HPDE6-E6E7 (cell line): Measurements from ENCODE around the gene NPAS1.
A peak's percentile ranks its signal among the peaks of the same experiment; 100 is the strongest.
"Not testable (repeated sequence)": the region's sequence is repeated elsewhere in the genome, so short reads cannot be mapped to it uniquely, and the experiment has no call there.

ENCODE experiments used
- DNase-seq: peaks from one replicate; pipeline ENCODE4 v3.0.0; 2011; ENCODE audit warnings: missing footprints; ENCODE audit errors: extremely low spot score

The NPAS1 gene

DNA sequence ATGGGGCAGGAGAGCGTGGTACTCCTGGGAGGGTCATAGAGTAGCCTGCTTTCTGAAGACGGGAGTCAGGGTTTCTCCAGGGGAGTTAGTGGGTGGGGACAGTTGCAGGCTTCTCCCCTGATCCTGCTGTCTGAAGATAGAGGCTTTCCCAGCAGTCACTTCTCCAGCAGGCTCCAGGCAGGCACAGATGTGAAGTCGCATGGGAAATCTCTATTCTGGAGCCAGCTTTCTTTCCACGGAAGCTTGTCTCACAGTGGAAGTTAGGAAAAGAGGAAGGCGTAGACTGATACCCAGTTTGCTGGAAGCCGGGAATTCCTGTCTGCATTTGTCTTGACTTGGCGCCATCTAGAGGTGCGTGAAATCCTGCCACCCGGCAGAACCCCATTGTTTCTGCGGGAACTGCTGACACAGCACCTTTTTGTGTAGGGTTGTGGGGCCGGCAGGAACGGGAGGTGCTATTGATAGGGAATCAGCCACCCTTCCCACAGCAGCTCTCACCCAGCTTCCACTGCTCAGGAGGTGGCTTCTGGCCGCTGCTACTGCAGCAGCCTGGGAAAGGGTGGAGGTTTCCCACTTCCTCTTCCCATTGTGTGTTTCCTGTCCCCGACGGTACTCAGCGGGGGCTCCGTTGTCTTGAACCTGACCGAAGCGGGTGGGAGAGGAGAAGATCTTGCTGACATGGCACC is 28.5 kb upstream of the NPAS1 start:
- DNase-seq = peak; percentile 58

DNA sequence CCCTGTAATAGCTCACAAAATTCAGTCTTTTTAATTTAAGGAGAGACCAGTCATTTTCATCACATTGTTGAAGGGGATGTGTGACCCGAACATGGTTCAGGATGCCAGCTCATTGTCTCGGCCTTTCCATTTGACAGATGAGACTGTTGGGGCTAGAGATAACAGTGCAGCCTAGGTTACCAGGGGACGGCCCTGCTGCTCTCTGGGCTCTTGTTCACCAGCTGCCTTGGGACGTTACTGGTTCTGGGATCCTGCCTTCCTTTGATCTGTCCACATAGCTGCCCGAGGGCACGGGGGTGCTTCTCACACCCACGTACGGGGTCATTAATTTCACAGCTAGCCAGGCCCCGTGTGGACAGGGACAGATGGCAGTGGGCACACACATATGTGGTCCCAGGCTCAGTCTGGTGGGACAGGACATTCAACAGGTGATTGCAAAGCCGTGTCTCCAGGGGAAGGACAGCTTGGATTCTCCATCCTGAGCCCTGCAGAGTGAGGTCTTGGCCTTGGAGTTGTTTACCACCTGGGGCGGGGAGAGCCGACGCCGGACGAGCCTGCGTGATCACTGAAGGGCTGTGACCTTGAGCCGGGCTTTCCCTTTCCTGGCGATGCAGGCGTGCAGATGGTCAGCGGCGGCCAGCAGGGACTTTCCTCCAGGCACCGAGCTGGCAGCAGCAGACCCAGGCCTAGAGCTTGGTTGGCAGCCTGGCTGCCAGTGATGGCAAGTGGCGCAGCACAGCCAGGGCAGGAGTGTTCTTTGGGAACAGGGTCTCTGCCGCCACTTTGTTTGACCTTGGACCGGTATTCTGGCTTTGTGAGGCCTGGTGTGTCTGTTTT is 26.7 kb upstream of the NPAS1 start:
- DNase-seq = no peak

DNA sequence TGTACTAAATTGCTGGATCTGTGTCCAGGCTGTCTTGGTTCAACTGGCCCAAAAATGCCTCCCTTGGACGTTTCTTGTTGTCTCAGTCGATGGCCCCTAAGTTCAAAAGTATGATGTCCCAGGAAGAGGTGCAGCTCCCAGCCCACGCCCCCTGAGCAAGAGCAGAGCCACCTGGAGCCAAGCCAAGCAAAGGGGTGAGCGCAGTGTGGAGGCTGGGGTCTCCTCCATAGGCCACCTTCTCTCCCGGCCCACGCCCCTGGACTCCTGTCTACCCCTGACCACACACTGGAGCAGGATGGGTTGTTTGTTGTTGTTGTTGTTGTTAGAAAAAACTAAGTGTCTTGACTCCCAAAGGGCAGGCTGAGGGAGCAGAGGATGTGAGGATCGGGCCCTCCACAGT is 26.0 kb upstream of the NPAS1 start:
- DNase-seq = no peak

DNA sequence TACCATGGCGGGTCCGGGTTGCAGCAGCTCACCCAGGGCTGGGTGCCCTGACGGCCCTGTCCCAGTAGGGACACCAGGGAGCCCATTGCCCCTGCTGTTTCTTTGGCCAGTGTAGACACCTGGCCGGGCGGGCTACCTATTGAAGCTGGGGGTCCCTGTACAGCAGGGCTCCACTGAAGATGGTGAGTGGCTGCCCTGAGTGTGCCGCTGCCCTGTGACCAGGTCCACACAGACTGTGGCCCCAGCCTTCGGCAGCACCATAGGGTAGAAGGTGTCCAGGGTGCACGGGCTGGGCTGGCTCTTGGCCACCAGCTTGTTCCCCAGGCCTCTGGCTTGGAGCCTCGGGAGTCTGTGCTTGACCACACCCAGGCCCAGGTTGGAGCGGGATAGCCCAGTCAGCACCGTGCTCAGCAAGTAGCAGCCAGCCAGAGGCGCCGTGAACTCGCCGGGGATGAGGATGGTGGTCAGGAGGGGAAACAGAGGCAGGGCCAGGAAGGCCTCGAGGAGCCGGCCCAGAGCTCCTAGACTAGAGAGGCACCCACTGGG is 25.4 kb upstream of the NPAS1 start:
- no peak for DNase-seq

DNA sequence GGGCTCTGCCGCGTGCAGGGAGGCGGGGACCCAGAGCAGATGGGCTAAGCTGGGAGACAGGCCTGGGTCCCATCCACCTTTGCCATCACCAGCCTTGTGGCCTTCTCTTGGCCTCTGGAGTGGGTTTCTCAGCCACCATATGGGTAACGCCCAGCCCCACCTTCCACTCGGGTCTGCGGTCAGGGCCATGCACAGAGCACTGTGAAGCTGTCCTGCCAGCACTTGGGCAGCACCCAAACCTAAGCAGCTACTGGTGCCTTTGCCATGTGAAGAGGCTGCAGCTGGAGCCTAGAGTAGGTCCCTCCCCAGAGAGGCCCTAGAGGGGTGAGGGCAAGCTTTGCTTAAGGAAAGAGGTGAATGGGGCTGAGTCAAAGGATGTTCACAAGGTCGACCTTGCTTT is 24.1 kb upstream of the NPAS1 start:
- no peak for DNase-seq

DNA sequence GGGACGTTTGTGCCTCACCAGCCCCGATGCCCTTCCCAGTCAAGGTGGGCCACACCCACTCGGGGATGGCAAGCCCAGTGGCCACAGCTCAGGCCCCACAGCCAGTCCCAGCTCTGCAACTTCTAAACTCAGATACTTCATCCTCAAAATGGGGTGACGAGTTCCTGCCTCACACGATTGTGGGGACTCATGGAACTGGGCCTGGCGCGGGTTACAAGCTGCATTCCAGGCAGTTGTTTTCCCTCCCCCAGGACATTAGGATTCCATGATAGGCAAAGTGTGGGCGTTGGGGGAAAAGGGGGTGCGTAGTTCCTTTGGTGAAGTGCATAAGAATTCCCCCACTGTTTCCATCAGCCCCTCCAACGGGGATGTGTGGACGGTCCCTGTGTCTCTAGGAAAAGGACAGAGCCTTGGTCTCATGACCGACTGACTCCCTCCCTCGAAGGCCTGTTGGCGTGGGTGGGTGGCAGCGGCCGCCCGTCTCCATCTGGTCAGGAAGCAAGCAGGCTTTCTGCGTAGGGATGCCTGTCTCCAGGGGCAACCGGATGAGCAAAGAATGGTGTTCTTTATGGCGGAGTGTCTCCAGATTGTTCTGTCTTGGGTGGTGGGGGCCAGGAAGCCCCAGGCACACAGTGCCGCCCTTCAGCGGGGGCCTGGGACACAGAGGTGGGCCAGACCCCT is 21.1 kb upstream of the NPAS1 start:
- no peak for DNase-seq

DNA sequence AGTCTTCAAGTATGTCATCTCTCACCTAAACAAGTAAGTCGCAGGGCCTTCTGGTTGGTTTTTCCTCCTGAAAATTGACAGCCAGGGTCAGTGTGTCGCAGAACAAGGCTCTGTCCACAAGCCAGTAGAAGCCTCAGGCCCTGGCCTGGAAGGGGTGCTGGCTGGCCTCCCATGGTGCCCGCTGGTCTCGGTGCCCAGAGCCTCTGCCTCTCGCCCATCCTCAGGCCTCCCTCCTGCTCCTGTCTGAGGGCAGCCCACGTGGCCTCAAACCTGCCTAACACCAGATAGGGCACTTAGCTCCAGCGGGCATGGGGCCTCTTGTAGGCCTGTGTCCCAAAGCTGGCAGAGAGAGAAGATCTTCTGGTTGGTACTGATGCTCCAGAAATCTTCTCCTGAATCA is 20.3 kb upstream of the NPAS1 start:
- DNase-seq = no peak

DNA sequence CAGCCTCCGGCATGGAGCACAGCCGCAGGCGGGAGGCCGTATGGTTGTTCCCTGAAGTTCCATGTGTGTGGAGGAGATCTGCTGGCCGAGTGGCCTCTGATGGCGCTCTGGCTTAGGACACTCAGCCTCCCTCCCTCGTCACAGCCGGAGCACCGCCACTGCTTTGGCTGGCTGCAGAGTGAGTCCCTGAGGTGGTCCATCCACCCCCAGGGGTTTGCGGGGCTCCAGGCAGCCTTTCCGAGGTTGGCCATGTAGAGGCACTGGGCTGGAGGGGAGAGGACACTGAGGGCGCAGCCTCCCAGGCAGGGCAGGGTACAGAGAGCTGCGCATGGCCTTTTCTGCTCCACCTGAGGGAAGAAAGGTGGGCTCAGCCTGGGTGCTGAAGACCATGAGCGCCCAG is 19.8 kb upstream of the NPAS1 start:
- DNase-seq = no peak

DNA sequence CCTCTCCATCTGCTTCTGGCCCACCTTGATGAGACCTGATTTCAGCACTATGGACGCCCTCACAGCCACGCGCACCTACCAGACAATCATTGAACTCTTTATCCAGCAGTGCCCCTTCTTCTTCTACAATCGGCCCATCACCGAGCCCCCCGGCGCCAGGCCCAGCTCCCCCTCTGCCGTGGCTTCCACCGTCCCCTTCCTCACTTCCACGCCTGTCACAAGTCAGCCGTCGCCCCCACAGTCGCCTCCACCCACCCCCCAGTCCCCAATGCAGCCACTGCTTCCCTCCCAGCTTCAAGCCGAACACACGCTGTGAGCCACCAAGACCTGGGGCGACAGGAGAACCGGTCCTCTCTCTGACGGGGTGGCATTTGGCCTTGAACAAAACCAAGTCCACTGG is 19.3 kb upstream of the NPAS1 start:
- DNase-seq = no peak

DNA sequence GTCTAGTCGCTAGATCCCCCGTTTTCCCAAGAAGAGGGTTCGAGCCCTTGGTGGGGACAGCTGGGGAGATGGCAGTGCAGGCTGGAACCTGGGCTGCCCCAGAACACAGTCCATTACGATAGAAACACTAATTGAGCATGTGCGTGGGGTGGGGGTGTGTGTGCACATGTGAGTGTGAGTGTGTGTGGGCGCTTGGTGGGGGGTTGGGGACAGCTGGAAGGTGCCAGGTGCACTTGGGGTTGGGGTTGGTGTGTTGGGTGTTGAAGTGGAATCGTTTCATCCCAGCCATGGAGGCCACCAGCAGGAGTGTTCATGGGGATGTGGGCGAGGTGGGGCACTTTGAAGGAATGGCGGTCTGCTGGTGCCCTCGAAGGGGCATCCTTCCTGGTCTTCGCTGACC is 18.1 kb upstream of the NPAS1 start:
- no peak for DNase-seq

DNA sequence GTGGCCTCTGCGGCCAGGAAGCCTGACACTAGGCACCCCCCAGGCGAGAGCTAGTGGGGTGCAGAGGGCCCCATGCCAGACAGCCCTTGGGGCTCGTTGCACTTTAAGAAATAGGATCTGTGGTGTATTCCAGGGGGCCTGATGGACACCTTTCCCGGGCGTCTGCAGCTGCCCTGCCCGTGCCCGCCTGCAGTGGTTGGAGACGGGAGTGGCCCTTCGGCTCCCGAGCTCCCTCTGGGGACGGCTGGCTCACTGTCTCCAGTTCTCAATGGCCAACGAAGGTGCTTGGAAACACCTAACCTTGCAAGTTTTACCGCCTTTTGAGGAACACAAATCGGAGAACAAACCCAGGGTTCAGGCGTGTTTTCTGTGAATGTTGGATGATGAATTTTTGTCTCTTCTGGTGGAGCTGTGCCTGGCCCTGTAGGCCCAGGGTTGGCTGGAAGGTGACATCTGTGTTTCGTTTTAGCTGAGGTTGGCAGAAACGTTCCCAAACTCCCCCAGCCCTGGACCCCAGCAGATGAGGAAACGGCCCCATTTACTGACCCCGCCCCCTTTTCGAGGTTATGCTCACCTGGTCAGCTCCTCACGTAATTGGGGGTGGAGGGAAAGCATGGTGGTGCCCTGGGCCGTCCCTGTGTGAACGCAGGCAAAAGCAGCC is 17.4 kb upstream of the NPAS1 start:
- peak; percentile 54 for DNase-seq

DNA sequence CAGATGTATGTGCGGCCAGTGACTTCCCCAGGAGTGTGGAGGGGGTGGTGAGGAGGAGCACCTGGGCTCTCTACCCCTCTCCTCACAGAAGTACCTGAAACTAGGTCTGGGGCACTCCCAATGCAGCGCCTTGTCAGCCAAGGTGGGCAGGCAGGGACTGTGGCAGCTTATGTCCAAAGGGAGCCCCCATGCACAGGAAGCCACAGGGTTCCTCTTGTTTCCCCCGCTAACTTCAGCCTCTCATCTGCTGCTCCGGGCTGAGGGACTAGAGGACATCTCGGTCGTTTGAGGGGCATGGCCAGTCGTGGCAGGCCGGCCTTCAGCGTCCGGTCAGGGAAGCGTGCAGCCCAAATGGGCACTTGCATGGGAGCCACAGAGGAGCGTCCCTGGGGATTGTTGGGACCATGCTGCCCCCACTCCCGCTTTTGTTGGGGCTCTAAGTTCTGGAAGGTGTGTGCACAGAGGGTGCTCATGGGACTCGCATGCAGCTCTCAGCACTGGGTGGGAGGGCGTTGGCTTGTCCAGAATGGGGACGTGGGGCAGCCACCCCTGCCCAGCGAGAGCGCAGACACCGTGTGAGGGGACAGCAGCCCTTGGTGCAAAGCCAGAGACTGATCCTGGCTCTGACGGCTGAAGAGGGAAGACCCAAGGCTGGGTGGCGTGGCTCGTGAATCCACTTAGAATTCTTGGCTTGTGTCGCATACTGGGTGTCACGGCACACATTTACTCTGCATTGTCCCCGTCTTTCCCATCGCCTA is 16.6 kb upstream of the NPAS1 start:
- no peak for DNase-seq

DNA sequence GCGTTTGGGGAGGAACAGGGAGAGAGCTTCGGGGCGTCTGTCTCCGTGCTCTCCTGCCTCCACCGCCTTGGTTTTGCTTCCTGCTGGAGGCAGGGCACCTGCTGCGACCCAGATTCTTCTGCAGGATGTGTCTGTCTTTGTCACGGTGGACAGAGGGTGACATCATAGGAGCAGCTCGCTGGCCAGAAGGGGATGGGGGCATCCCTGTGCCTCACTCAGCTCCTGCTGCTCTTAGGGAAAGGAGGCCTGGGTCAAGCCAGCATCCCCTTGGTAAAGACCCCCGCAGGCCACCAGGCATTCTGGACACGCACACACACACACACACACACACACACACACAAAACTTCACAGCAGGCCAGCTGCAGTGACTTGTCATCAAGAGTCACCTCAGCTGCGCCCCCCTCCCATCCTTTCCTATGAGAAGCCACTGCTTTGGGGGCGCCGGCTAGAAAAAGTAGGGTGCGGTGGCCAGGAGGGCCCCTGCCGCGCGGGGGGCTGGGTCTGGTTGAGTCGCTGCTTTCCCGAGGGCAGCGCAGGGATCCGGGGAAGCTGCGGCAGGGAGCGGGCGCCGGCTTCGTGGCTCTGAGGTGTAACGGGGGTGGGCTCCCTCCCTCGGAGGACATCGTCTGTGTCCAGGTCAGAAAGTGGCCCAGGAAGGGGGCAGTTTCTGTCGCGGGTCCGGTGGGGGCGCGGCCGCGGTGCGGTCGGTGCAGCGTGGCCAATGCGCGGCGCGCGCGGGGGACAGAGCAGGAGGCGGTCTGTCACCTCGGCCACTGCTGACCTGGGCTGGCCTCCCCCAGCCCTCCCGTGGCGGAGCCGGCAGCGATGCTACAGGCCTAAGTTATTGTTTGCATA is 15.8 kb upstream of the NPAS1 start:
- DNase-seq = no peak

DNA sequence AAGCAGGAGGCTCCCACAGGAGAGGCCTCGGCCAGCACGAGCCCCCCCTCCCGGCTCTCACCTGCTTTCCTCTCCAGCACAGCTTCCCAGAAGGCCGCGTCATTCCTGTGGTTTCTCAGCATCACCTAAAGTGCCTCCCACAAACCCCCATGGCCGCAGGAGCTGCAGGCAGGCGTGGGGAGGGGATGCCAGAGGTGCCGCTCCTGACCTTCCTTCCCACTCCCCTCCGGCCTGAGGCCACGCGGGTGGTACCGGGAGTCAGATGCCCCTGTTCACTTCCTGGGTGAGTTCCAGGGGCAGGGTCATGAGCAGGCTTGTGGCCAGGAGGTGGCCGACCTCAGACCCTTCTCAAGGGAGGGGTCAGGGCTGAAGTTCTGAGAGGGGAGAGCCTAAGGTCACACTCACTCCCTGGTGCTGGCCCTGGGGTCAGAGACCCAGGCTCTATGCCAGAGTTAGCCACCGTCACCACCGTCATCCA is 14.4 kb upstream of the NPAS1 start:
- DNase-seq = no peak

DNA sequence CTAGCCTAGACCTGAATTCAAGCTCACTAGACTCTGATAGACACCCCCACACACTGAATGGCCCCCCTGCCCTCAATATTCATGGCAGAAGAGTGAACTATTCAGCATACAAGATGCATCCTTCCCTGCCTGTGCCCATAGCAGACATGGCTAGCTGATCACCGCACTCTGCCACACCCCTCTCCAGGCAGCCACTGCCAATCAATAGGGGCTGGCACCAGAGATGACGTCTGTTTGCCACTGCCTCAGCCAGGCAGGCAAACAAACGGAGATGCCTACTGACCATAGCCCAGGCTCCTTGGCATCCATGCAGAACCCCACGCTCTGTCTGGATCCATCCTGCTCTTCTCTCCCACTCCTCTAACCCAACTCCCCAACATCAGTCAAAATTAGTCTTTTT is 13.8 kb upstream of the NPAS1 start:
- DNase-seq = no peak

DNA sequence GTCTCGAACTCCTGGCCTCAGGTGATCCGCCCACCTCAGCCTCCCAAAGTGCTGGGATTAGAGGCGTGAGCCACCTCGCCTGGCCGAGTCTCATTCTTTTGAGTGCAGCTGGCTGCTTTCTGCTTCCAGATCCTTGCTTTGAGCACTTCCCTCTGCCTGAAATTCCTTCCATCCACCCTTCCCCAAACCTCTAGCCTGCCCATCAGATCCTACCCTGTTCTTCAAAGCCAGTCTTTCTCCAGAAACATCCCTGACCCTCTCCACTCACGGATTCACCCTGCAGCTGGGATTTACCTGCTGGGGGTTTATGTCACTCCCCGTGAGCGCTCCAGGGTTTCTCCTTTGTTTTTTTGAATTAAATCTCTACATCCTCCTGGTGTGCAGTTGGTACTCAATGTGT is 13.1 kb upstream of the NPAS1 start:
- no peak for DNase-seq

DNA sequence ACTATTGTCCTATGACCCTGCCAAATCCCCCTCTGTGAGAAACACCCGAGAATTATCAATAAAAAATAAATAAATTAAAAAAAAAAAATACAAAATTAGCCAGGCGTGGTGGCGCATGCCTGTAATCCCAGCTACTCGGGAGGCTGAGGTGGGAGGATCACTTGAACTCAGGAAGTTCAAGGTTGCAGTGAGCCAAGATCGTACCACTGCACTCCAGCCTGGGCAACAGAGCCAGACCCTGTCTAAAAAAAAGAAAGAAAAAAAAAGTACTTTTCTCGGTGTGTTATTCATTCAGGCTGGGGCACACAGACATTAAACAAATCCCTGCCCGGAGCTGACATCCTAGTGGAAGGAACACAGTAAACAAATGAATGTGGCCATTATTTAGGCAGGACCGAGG is 9.1 kb upstream of the NPAS1 start:
- DNase-seq = not testable (repeated sequence)

DNA sequence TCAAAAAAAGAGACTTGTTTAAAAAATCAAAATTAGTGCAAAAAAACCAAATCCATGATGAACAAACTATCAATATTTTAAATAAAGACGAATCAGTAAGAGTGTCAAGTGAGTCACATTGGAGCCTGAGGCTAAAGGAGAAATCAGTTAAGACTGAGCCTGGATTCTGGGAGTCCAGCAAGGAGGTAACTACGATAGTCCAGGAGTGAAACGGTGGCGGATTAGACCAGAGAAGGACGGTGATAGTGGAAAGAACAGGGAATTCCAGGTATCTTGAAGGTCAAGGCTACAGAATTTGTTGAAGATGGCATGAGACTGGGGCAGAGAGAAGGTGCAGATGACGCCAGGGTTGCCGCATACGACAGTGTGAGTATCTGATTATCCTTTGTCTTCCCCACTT is 7.0 kb upstream of the NPAS1 start:
- no peak for DNase-seq

DNA sequence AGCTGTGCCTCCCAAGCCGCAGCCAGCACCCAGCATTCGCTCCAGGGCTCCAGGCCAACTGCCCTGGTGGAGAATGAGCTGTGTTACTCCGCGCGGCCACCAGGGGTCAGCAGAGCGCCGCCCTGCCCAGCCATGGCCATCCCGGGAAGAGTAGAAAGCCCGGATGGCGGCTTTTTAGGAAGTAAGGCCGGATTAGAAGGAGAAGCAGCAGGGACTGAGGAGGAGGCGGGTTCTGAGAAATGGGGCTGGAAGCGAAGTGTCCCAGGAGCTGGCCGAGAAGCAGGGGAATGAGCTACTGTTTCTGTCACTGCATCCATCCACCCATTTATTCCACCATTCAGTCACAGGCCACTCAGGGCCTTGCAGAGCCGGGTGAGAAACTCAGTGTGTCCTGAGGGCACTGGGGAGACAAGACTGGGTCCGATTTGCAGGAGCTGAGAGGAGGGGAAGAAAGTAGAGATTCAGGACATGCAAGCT is 6.6 kb upstream of the NPAS1 start:
- DNase-seq = peak; percentile 72

DNA sequence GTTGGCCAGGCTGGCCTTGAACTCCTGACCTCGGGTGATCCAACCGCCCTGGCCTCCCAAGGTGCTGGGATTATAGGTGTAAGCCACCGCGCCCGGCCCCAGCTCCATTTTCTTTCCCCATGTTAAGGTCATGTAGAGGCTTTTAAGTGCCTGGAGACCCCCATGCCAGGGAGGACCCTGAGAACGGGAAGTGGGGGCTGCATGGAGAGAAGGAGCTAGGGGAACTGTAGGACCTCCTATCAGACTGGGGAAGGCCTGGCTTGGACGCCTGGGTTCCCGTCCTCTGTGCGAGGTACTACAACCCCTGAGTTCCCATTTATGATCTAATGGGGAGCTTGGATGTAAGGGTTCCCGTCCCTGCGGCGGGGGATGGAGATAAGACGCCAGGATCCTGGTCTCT is 714 bp upstream of the NPAS1 start:
- no peak for DNase-seq
